ENCODE measurements around the gene UBR2.

The UBR2 gene

DNA sequence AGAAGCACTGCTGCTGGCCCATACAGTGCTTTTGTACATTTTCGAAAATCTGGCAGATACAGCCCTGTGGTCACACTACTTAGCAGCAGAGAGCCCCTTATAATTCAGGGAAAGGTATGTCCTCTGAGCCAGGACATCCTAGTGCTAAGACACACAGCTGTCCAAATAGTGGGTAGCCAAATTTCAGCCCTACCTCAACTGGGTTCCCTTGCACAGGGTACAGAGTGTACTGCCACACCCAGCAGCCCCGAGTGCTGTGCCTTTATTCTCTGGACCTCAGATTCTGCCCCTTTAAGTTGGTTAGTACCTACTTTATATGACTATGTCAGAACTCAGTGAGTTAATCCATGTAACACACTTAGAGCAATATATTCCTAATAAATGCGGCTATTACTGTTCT, 111.0 kb downstream of the UBR2 start:
- DNase-seq (ENCODE audit: insufficient read length, low spot score) (no peak), FAIRE-seq (no peak)
- TF ChIP-seq, protein P1, sequence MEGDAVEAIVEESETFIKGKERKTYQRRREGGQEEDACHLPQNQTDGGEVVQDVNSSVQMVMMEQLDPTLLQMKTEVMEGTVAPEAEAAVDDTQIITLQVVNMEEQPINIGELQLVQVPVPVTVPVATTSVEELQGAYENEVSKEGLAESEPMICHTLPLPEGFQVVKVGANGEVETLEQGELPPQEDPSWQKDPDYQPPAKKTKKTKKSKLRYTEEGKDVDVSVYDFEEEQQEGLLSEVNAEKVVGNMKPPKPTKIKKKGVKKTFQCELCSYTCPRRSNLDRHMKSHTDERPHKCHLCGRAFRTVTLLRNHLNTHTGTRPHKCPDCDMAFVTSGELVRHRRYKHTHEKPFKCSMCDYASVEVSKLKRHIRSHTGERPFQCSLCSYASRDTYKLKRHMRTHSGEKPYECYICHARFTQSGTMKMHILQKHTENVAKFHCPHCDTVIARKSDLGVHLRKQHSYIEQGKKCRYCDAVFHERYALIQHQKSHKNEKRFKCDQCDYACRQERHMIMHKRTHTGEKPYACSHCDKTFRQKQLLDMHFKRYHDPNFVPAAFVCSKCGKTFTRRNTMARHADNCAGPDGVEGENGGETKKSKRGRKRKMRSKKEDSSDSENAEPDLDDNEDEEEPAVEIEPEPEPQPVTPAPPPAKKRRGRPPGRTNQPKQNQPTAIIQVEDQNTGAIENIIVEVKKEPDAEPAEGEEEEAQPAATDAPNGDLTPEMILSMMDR (IDR thresholded peaks at IDR 0.05; ENCODE audit: insufficient read depth, missing control alignments) = no peak

DNA sequence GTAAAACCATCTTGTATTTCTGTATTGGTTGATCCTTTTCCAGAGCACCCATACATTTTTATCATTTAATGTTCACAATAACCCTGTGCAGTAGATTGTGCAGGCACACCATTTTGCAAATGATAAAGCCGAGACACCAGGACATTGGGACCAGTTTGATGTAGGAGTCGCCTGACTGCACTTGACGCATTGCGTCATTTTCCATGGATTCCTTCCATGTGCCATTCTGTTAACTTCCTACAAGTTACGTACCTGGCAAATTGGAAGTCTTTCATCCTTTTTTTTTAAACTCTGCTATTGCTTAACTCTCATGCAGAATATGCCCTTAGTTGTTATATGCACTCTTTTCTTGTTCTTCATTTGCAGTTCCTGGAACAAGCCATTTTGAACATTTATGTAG, 115.5 kb downstream of the UBR2 start:
- DNase-seq (ENCODE audit: insufficient read length, low spot score) = no peak
- no peak for FAIRE-seq
- TF ChIP-seq, protein P1 (IDR thresholded peaks at IDR 0.05; ENCODE audit: insufficient read depth, missing control alignments) = no peak

DNA sequence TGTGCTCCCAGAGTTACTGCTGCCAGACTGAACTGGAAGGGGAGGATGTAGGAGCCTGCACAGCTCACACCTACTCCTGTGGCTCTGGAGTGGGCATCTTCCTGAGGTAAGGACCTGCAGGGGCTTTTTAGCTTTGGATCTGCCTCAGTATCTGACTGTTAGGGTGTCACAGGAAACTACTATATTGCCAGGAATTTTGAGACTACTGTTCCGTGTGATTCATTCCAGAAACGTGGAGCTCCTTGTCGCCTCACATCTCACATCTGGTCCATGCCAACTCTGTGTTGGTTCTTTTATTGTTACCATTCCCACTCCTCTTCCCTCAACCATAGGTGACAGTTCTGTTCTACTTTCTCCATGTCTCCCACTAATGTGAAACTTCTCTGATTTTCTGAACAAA, 124.5 kb downstream of the UBR2 start:
- no peak for FAIRE-seq
- TF ChIP-seq, protein P1 (IDR thresholded peaks at IDR 0.05; ENCODE audit: insufficient read depth, missing control alignments) = no peak
- no peak for DNase-seq (ENCODE audit: insufficient read length, low spot score)

DNA sequence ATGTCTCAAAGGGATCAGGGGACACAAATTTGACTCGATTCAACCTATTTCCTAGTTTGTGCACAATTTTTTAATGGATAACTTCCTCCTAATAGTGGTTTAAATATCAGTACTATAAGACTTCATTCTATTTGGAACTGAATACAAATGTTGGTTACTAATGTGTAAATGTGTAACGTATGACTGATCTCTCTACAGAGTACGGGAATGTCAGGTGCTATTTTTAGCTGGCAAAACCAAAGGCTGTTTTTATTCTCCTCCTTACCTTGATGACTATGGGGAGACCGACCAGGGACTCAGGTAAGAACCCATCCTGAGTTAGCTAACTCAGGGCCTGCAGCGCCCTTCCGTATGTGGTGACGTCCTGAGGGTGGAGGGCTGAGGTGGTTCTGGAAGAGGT, 125.5 kb downstream of the UBR2 start:
- DNase-seq (ENCODE audit: insufficient read length, low spot score) (no peak), FAIRE-seq (no peak)
- TF ChIP-seq, protein P1 (IDR thresholded peaks at IDR 0.05; ENCODE audit: insufficient read depth, missing control alignments) = no peak

DNA sequence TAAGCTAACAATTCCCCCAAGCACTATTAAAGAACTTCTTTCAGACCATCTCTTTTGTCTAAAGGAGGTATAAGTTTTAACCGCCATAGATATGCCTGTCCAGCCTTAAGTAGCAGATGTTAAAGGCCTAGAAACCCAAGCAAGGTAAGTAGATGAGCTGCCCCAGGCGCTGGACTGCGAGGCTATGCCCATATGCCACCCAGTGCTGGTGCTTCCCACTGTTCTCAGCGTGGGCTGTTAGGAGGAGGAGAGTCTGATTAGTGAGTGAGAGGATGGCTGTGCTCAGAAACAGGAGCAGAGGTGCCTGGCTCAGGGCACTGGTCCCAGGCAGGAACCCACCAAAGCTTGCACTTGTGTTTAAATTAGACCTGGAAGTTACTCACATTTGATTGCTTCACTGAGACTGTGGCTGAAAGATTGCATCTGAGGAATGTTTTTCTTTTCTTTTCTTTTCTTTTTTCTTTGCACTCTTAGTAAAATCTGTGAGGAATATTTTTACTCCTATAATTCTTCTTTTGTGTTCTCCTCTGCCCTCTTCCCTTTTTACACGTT, 126.4 kb downstream of the UBR2 start:
- TF ChIP-seq, protein P1 (IDR thresholded peaks at IDR 0.05; ENCODE audit: insufficient read depth, missing control alignments) = no peak
- no peak for FAIRE-seq
- DNase-seq (ENCODE audit: insufficient read length, low spot score) = no peak

DNA sequence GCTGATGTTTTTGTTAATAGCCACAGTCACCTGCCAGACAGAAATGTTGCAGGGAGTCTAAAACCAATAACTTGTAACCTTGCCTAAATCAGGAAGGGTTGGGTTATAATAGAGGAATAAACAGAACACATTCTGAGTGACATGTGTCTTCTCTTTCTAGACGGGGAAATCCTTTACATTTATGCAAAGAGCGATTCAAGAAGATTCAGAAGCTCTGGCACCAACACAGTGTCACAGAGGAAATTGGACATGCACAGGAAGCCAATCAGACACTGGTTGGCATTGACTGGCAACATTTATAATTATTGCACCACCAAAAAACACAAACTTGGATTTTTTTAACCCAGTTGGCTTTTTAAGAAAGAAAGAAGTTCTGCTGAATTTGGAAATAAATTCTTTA, 127.0 kb downstream of the UBR2 start:
- TF ChIP-seq, protein P1 (IDR thresholded peaks at IDR 0.05; ENCODE audit: insufficient read depth, missing control alignments) = no peak
- FAIRE-seq = no peak
- DNase-seq (ENCODE audit: insufficient read length, low spot score) = no peak

DNA sequence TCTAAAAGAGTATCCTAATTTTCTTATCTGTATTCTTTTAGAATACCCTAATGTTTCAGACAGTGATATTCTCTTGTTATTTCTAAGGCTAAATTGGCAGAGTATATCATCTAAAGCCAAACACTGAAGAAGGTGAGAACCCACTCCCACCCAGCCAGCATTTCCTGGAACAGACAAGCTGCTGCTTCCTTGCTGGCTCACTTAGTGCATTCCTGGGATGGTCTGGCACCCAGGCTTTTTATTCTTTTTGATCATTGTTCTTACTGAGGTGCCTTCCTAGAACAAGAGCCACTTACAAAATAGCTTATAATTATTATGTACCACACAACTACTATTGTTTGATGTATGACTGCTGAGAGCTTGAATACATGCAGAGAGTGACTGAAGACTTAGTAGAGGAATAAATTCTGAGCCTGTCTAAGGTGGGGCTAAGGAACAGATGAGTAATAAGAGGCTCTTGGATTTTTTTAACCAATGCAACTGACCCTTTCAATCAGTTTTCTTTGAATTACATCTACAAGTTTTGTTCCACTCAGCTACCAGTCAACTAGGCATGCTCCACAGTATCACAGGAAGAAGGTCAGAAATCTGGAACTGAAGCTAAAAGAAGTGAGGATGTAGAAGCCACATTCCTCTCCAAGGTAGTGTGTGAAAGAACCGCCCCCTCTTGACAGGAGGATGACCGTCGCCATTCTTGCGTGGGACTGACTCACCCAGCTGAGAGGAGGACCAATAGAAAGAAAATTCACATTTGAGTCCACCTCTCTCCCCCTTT, 128.5 kb downstream of the UBR2 start:
- DNase-seq (ENCODE audit: insufficient read length, low spot score) = no peak

More for the DNA sequence above, 128.5 kb downstream of the UBR2 start:
- no peak for FAIRE-seq
- TF ChIP-seq, protein P1 (IDR thresholded peaks at IDR 0.05; ENCODE audit: insufficient read depth, missing control alignments) = no peak
